Loucy (cell line): ENCODE results near the gene GALNT12.

Experiments
- H2AFZ ChIP-seq: fragments of 200-600 bp; sonication (generic); 2 replicates; pipeline ENCODE4 v1.6.0; 2016; ENCODE audit warnings: antibody characterized with exemption, mild to moderate bottlenecking, low read length, moderate library complexity
- H3F3A ChIP-seq: fragments of 200-600 bp; 2 replicates; pipeline ENCODE4 v1.6.0; 2016; ENCODE audit warnings: antibody characterized with exemption, low read depth, mild to moderate bottlenecking
- H3K27me3 ChIP-seq: fragments of 200-600 bp; sonication (generic); 2 replicates; pipeline ENCODE4 v1.6.1; 2014; ENCODE audit warnings: low read length, mild to moderate bottlenecking; ENCODE audit not compliant: insufficient read depth, poor library complexity, severe bottlenecking
- H3K36me3 ChIP-seq: fragments of 200-600 bp; sonication (generic); 2 replicates; pipeline ENCODE4 v1.6.1; 2016; ENCODE audit warnings: low read length; ENCODE audit not compliant: insufficient read depth
- H3K4me1 ChIP-seq: fragments of 200-600 bp; sonication (generic); 2 replicates; pipeline ENCODE4 v1.5.1; 2014; ENCODE audit warnings: low read length, mild to moderate bottlenecking; ENCODE audit not compliant: insufficient read depth, poor library complexity, severe bottlenecking
- H3K4me2 ChIP-seq: fragments of 200-600 bp; sonication (generic); 2 replicates; pipeline ENCODE4 v1.6.0; 2014; ENCODE audit warnings: antibody characterized with exemption, low read length, low read depth, mild to moderate bottlenecking; ENCODE audit not compliant: poor library complexity, severe bottlenecking
- H3K4me3 ChIP-seq: fragments of 200-600 bp; sonication (generic); 2 replicates; pipeline ENCODE4 v1.5.1; 2014; ENCODE audit warnings: low read length, mild to moderate bottlenecking, mixed read lengths; ENCODE audit not compliant: poor library complexity, severe bottlenecking
- H3K79me2 ChIP-seq: fragments of 200-600 bp; sonication (generic); 2 replicates; pipeline ENCODE4 v1.6.1; 2014; ENCODE audit warnings: low read length; ENCODE audit not compliant: insufficient read depth
- H3K9ac ChIP-seq: fragments of 200-600 bp; sonication (generic); 2 replicates; pipeline ENCODE4 v1.6.0; 2014; ENCODE audit warnings: mild to moderate bottlenecking, low read depth, low read length, moderate library complexity; ENCODE audit not compliant: poor library complexity, severe bottlenecking
- H3K9me2 ChIP-seq: fragments of 200-600 bp; sonication (generic); replicated peaks from 2 replicates; pipeline ENCODE4 v1.6.1; 2016; ENCODE audit warnings: low read depth, low read length, mixed read lengths
- H3K9me3 ChIP-seq: fragments of 200-600 bp; sonication (generic); 2 replicates; pipeline ENCODE4 v1.6.1; 2014; ENCODE audit warnings: mild to moderate bottlenecking, antibody characterized with exemption, low read length, low read depth; ENCODE audit not compliant: insufficient read depth
- H4K20me1 ChIP-seq: fragments of 200-600 bp; sonication (generic); 2 replicates; pipeline ENCODE4 v1.6.0; 2014; ENCODE audit warnings: antibody characterized with exemption, low read length, mild to moderate bottlenecking; ENCODE audit not compliant: insufficient read depth, poor library complexity, severe bottlenecking
- CTCF ChIP-seq: fragments of 200-600 bp; sonication (generic); conservative IDR thresholded peaks from 2 replicates; pipeline ENCODE4 v1.5.1; 2014; ENCODE audit warnings: mild to moderate bottlenecking, antibody characterized with exemption, low read length
- EZH2phosphoT487 ChIP-seq: fragments of 200-600 bp; IDR thresholded peaks from 2 replicates; pipeline ENCODE4 v1.6.1; 2018; ENCODE audit warnings: antibody characterized with exemption, mild to moderate bottlenecking, moderate library complexity, borderline replicate concordance

Gene GALNT12

GRCh38 chr9:98880311-98881015 lies 73.0 kb downstream of the GALNT12 start:
- Histone ChIP-seq H3K27me3 (no peaks in the 10 kb centered on the region), H2AFZ (no peak overlapping the region), H3K36me3 (no peaks in the 10 kb centered on the region), H3K9me2 (no peaks in the 10 kb centered on the region), H3K9ac (no peak overlapping the region), H3K79me2 (no peaks in the 10 kb centered on the region), H3K9me3 (no peaks in the 10 kb centered on the region), H3K4me3 (no peak overlapping the region), H3K4me2 (no peak overlapping the region), H3F3A (no peaks in the 10 kb centered on the region), H4K20me1 (no peaks in the 10 kb centered on the region), H3K4me1 (no peaks in the 10 kb centered on the region)
- no peak for TF ChIP-seq CTCF
- TF ChIP-seq EZH2phosphoT487 = no peak

- H3K4me2 ChIP-seq = no peak overlapping the region
- H3K9me2 ChIP-seq = no peaks in the 10 kb centered on the region
- H3K9ac ChIP-seq = no peak overlapping the region
- no peak for TF ChIP-seq CTCF
- no peak for TF ChIP-seq EZH2phosphoT487
- no peaks in the 10 kb centered on the region for H3K36me3 ChIP-seq
- no peaks in the 10 kb centered on the region for H3F3A ChIP-seq
- no peaks in the 10 kb centered on the region for H3K4me1 ChIP-seq
- H2AFZ ChIP-seq = no peak overlapping the region
- H3K9me3 ChIP-seq = no peaks in the 10 kb centered on the region
- H4K20me1 ChIP-seq = no peaks in the 10 kb centered on the region
- H3K4me3 ChIP-seq = no peak overlapping the region
- H3K79me2 ChIP-seq = no peaks in the 10 kb centered on the region
- peaks cover under 1% of the 10 kb centered on the region for H3K27me3 ChIP-seq
These were observed 73.9 kb downstream of the GALNT12 start for GRCh38 chr9:98881356-98881755.

DNA sequence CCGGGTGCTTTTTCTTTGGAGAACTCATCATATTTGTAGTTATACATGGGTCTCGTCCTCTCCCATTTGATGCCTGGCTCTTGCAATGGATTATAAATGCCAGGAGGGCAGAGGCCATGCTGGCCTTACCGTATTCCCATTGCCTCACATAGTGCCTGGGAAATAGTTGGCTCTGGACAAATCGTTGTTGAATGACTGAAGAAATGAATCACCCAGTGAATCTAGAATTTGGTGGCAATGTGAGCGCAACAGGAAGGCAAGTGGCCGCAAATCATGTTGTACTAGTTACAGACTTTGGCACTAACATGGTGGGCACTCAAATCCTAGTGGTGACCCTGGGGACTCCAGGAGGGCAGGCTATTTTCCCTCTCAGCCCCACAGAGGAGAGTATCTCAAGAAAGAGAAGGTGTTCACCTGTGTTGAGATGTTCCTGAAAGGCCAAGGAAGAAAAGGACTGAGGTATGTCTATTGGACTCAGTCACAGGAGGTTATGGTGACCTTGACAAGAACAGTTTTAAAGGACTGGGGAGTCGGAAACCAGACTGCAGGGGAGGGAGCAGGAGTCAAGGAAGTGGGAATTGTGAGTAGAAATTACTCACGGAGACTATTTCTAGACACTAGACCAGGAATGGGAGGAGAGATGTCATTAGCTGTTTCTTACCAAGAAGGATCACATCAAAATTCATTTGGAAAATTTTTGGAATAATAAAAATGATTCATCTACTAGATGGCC lies 74.5 kb downstream of the GALNT12 start:
- no peaks in the 10 kb centered on the region for H3F3A ChIP-seq
- no peak overlapping the region for H3K4me3 ChIP-seq
- H2AFZ ChIP-seq = no peak overlapping the region
- no peaks in the 10 kb centered on the region for H3K9me3 ChIP-seq
- no peaks in the 10 kb centered on the region for H3K79me2 ChIP-seq
- no peaks in the 10 kb centered on the region for H3K36me3 ChIP-seq
- no peak overlapping the region for H3K9ac ChIP-seq
- H3K27me3 ChIP-seq = peaks cover 7% of the 10 kb centered on the region
- H3K4me1 ChIP-seq = no peaks in the 10 kb centered on the region
- no peaks in the 10 kb centered on the region for H3K9me2 ChIP-seq
- no peaks in the 10 kb centered on the region for H4K20me1 ChIP-seq
- TF ChIP-seq CTCF = no peak
- TF ChIP-seq EZH2phosphoT487 = no peak
- H3K4me2 ChIP-seq = no peak overlapping the region
